MM.1S (cell line): ENCODE data around the gene SPATA19.

Experiments
- DNase-seq: peaks from one replicate; pipeline ENCODE4 v3.0.0-alpha.2; 2015
- H2AFZ ChIP-seq: fragments of 300-600 bp; sonication (generic); 2 replicates; pipeline ENCODE4 v1.6.0; 2016; ENCODE audit warnings: antibody characterized with exemption, low read length
- H3F3A ChIP-seq: fragments of 300-600 bp; sonication (generic); 2 replicates; pipeline ENCODE4 v1.6.1; 2016; ENCODE audit warnings: mild to moderate bottlenecking, antibody characterized with exemption, low read length, moderate library complexity, mixed read lengths; ENCODE audit not compliant: insufficient read depth
- H3K27ac ChIP-seq: fragments of 300-600 bp; sonication (generic); 2 replicates; pipeline ENCODE4 v1.5.1; 2016; ENCODE audit warnings: mild to moderate bottlenecking, low read length
- H3K27me3 ChIP-seq: fragments of 300-600 bp; sonication (generic); replicated peaks from 2 replicates; pipeline ENCODE4 v1.6.0; 2016; ENCODE audit warnings: low read length; ENCODE audit not compliant: insufficient read depth
- H3K36me3 ChIP-seq: fragments of 300-600 bp; sonication (generic); replicated peaks from 2 replicates; pipeline ENCODE4 v1.6.1; 2016; ENCODE audit warnings: mild to moderate bottlenecking, low read length, mixed read lengths; ENCODE audit not compliant: insufficient read depth
- H3K4me1 ChIP-seq: fragments of 300-600 bp; sonication (generic); 2 replicates; pipeline ENCODE4 v1.6.1; 2016; ENCODE audit warnings: low read length, mixed read lengths
- H3K4me2 ChIP-seq: fragments of 300-600 bp; sonication (generic); 2 replicates; pipeline ENCODE4 v1.6.0; 2016; ENCODE audit warnings: low read depth, low read length
- H3K4me3 ChIP-seq: fragments of 300-600 bp; sonication (generic); 2 replicates; pipeline ENCODE4 v1.5.1; 2016; ENCODE audit warnings: low read length, mixed read lengths
- H3K79me2 ChIP-seq: fragments of 300-600 bp; sonication (generic); 2 replicates; pipeline ENCODE4 v1.6.1; 2016; ENCODE audit warnings: mixed run types, low read length, mixed read lengths
- H3K9ac ChIP-seq: fragments of 300-600 bp; sonication (generic); 2 replicates; pipeline ENCODE4 v1.6.1; 2016; ENCODE audit warnings: low read length, mixed read lengths
- H3K9me2 ChIP-seq: fragments of 300-600 bp; sonication (generic); replicated peaks from 2 replicates; pipeline ENCODE4 v1.6.1; 2016; ENCODE audit warnings: mild to moderate bottlenecking, low read length, mixed read lengths; ENCODE audit not compliant: insufficient read depth
- H3K9me3 ChIP-seq: fragments of 300-600 bp; sonication (generic); replicated peaks from 2 replicates; pipeline ENCODE4 v1.6.1; 2016; ENCODE audit warnings: mild to moderate bottlenecking, low read length, mixed read lengths; ENCODE audit not compliant: insufficient read depth
- H4K20me1 ChIP-seq: fragments of 300-600 bp; sonication (generic); 2 replicates; pipeline ENCODE4 v1.6.1; 2016; ENCODE audit warnings: mild to moderate bottlenecking, low read length, moderate library complexity, mixed read lengths; ENCODE audit not compliant: insufficient read depth
- EZH2 ChIP-seq: fragments of 300-600 bp; sonication (generic); optimal IDR thresholded peaks from 2 replicates; pipeline ENCODE3; 2017; ENCODE audit warnings: low read depth, mild to moderate bottlenecking, antibody characterized with exemption, low read length, mixed read lengths
- EZH2phosphoT487 ChIP-seq: fragments of 300-600 bp; sonication (generic); IDR thresholded peaks from 2 replicates; pipeline ENCODE4 v1.6.1; 2018; ENCODE audit warnings: antibody characterized with exemption, low read length
- TF ChIP-seq, protein P1 (sequence below): fragments of 300-600 bp; sonication (generic); IDR thresholded peaks from 2 replicates; pipeline ENCODE4 v1.5.1; 2016; ENCODE audit warnings: antibody characterized with exemption, low read length, mixed read lengths

SPATA19 gene

DNA sequence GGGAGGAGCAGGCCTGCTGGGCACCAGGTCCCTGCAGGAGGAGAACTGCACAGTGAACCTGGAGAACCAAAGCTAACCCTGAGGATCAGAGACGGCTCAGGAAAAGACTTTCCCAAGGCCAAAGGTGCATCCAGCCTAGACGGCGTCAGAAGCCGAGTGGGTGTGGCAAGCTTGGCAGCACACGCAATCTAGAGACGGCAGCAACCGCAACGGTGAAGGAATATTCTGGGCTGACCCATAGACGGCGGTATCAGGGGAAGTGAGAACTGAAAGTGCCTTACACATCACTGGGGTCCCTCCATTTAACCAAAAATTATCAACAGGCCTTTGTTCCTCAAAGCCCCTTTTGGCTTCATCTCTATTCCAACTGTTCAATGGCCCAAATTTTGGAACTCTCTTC lies 26.2 kb downstream of the SPATA19 start:
- no peaks in the 10 kb centered on the region for H3K79me2 ChIP-seq
- H3K27ac ChIP-seq = no peak overlapping the region
- no peaks in the 10 kb centered on the region for H4K20me1 ChIP-seq
- H3K4me2 ChIP-seq = no peak overlapping the region
- no peak for TF ChIP-seq EZH2phosphoT487
- TF ChIP-seq, protein P1, sequence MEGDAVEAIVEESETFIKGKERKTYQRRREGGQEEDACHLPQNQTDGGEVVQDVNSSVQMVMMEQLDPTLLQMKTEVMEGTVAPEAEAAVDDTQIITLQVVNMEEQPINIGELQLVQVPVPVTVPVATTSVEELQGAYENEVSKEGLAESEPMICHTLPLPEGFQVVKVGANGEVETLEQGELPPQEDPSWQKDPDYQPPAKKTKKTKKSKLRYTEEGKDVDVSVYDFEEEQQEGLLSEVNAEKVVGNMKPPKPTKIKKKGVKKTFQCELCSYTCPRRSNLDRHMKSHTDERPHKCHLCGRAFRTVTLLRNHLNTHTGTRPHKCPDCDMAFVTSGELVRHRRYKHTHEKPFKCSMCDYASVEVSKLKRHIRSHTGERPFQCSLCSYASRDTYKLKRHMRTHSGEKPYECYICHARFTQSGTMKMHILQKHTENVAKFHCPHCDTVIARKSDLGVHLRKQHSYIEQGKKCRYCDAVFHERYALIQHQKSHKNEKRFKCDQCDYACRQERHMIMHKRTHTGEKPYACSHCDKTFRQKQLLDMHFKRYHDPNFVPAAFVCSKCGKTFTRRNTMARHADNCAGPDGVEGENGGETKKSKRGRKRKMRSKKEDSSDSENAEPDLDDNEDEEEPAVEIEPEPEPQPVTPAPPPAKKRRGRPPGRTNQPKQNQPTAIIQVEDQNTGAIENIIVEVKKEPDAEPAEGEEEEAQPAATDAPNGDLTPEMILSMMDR = no peak
- TF ChIP-seq EZH2 = no peak
- no peaks in the 10 kb centered on the region for H3F3A ChIP-seq
- no peaks in the 10 kb centered on the region for H3K9me2 ChIP-seq
- H3K36me3 ChIP-seq = no peaks in the 10 kb centered on the region
- no peaks in the 10 kb centered on the region for H3K4me1 ChIP-seq
- H3K9me3 ChIP-seq = no peaks in the 10 kb centered on the region
- H3K4me3 ChIP-seq = no peak overlapping the region
- no peak overlapping the region for H3K9ac ChIP-seq
- no peaks in the 10 kb centered on the region for H3K27me3 ChIP-seq
- no peak for DNase-seq
- H2AFZ ChIP-seq = no peak overlapping the region

DNA sequence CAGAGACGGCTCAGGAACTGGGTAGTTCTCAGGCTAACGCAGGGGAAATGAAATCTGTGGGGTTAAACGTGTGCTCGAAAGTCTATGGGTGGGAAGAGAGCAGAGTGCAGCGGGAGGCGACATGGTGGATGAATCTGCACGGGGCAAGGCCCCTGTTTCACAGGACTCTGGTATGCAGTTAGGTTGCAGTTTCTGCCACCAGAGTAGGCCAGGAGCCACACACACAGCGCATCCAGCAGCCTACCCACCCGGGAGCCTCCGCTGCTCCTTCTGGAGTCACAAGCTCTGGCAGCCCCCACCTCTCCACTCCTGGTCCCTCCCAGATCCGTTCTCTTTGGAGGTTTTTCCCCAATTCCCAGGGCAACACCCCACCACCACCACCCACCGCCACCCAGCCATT lies 27.0 kb downstream of the SPATA19 start:
- H3K79me2 ChIP-seq = no peaks in the 10 kb centered on the region
- H4K20me1 ChIP-seq = no peaks in the 10 kb centered on the region
- no peaks in the 10 kb centered on the region for H3K4me1 ChIP-seq
- H3F3A ChIP-seq = no peaks in the 10 kb centered on the region
- no peak overlapping the region for H3K4me2 ChIP-seq
- TF ChIP-seq EZH2phosphoT487 (no peak), EZH2 (no peak)
- TF ChIP-seq, protein P1 = no peak
- no peaks in the 10 kb centered on the region for H3K36me3 ChIP-seq
- H3K4me3 ChIP-seq = no peak overlapping the region
- DNase-seq = no peak
- H3K9me2 ChIP-seq = no peaks in the 10 kb centered on the region
- no peak overlapping the region for H3K27ac ChIP-seq
- H3K9ac ChIP-seq = no peak overlapping the region
- no peak overlapping the region for H2AFZ ChIP-seq
- no peaks in the 10 kb centered on the region for H3K9me3 ChIP-seq
- H3K27me3 ChIP-seq = no peaks in the 10 kb centered on the region

DNA sequence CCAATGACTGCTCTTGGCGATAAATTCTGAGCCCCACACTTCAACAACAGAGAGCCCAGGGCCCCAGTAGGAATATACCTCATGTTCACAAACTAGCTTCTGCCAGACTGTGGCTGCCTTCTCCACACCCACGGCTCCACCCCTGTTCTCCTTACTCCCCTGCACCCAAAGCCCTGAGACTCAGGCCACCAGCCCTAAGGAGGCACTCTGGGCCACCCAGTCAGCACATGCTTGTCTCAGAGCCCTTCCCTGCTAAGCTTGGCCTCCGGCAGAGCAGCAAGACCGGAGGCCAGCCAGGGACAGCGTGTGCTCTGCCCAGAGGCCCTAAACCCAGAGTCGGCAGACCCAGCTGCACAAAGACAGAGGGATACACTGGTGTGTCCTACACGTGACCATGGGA lies 27.9 kb downstream of the SPATA19 start:
- Histone ChIP-seq H2AFZ (no peak overlapping the region), H3K79me2 (no peaks in the 10 kb centered on the region), H4K20me1 (no peaks in the 10 kb centered on the region), H3K4me2 (no peak overlapping the region), H3K27me3 (no peaks in the 10 kb centered on the region), H3K36me3 (no peaks in the 10 kb centered on the region), H3F3A (no peaks in the 10 kb centered on the region), H3K9me3 (no peaks in the 10 kb centered on the region), H3K4me1 (no peaks in the 10 kb centered on the region), H3K4me3 (no peak overlapping the region), H3K9ac (no peak overlapping the region), H3K27ac (no peak overlapping the region), H3K9me2 (no peaks in the 10 kb centered on the region)
- DNase-seq = no peak
- no peak for TF ChIP-seq EZH2phosphoT487
- no peak for TF ChIP-seq EZH2
- TF ChIP-seq, protein P1 = no peak
